ENCODE results near the gene CASP12.
"Not testable (repeated sequence)": the region's sequence is repeated elsewhere in the genome, so short reads cannot be mapped to it uniquely, and the experiment has no call there.

CASP12 gene

DNA sequence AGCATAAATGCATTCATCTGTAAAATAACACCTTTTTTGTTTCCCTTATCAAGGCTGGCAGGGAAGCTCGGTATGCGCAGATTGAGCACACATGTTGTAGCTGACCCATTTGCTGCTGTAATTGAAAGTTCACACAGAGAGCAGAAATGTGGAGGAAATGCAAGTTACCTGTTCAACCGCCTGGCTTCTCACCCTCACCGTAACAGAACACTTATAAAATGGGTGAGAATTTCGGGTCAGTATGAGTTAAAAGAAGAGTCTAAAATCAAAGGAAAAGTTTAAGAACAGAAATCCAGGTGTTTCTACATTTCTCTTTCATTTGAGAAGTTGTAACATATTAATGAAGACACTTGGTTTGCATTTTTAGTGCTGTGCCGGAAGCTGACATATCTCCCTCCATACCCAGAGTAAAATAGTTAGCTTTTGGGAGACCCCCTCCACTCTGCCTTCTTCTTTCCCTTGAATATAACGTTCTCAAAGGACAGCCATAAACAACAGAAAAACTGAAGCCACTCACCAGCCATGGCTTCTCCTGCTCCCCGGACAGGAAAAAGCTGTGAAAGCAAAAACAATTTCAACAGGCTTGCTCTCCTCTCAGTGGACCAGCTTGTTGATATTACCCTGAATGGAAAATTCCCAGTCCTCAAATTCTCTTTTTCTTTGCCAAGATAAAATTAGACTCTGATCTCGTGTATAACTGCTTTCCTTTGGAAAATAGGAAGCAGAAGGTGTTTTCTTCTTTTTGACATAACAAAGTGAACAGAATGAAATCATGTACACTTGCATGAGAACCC is at the start of gene CASP12:
Gene CASP12 (minus strand): TSS at position 570 of the 794 bp plus-strand sequence.
- no peak for DNase-seq (ENCODE audit: low read depth in 2 of 2)

DNA sequence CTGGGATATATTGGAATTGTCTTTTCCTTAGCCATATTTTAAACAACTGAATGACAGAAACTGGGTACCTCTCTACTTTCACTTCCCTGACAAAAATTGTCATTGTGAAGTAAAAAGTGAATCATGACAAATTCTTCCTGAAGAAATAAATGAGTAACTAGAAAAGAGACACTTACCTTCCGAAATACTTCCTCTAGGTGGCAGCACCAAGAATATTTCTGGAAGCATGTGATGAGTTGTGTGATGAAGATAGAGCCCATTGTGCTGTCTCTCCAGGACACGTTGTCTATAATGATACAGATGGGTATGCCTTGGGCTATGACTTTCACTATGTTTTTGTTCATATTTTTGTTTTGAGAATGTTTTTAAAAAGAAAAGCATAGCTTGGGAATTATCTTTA is 48.6 kb upstream of the CASP12 start:
- DNase-seq (ENCODE audit: low read depth in 2 of 2): peak in 1 of 2 experiments; percentile 28

DNA sequence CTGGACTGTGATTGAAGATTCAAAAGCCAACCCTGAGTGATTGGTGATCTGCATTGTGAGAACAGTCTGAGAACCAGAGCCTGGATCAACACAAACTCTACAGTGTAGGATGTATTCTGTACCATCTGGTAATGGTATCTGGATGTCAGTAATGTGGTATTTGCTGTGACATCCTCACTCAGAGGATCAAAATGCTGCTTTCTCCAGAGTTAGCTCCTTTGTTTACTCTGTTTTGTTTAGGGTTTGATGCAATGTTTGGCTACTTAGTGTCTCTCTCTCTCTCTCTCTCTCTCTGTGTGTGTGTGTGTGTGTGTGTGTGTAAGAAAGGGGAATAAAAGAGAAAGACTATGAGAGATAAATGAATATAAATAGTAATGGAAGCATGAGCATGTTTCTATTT is 45.8 kb upstream of the CASP12 start:
- DNase-seq (ENCODE audit: low read depth in 2 of 2): no peak

DNA sequence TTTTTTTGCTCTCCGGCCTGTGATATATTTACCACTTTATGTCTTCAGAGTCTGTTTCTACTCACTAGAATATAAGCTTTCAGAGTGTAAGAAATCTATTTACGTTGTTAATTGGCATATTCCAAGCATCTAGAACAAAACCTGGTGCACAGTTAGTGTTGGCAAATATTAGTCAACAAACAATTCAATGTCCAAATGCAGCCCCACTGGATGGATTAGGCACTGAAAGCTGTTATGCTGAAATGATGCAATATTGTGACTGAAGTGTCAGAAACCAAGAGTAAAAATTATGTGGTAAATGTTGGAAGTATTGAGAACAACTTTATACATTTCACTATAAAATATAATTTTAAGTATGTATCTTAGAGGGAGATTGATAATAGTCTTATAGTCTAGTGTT is 45.3 kb upstream of the CASP12 start:
- DNase-seq (ENCODE audit: low read depth in 2 of 2): no peak

DNA sequence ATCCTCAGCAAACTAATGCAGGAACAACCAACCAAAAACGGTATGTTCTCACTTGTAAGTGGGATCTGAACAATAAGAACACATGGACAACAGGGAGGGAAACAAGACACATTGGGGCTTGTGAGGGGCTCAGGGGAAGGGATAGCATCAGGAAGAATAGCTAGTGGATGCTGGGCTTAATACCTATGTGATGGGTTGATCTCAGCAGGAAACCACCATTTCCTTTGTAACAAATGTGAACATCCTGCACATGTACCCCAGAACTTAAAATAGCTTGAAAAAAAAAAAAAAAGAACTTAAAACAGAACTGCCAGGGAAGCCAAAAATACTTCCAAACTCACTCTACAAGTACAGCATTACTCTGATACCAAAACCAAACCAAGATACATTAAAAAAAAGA is 36.3 kb upstream of the CASP12 start:
- DNase-seq (ENCODE audit: low read depth in 2 of 2): no peak

DNA sequence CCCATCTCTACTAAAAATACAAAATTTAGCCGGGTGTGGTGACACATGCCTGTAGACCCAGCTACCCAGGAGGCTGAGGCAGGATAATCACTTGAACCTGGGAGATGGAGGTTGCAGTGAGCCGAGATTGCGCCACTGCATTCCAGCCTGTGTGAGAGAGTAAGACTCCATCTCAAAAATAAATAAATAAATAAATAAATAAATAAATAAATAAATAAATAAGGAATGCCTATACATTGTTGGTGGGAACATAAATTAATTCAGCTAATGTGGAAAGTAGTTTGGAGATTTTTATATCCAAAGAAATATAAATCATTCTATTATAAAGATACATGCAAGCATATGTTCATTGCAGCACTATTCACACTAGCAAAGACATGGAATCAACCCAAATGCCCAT is 35.8 kb upstream of the CASP12 start:
- DNase-seq (ENCODE audit: low read depth in 2 of 2): not testable (repeated sequence)

DNA sequence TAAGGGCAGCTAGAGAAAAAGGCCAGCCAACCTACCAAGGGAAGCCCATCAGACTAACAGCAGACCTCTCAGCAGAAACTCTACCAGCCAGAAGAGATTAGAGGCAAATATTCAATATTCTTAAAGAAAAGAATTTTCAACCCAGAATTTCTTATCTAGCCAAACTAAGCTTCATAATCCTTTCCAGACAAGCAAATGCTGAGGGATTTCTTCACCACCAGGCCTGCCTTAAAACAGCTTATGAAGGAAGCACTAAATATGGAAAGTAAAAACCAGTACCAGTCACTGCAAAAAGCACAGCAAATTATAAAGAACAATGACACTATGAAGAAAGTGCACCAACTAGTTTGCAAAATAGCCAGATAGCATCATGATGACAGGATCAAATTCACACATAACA is 30.6 kb upstream of the CASP12 start:
- no peak for DNase-seq (ENCODE audit: low read depth in 2 of 2)

DNA sequence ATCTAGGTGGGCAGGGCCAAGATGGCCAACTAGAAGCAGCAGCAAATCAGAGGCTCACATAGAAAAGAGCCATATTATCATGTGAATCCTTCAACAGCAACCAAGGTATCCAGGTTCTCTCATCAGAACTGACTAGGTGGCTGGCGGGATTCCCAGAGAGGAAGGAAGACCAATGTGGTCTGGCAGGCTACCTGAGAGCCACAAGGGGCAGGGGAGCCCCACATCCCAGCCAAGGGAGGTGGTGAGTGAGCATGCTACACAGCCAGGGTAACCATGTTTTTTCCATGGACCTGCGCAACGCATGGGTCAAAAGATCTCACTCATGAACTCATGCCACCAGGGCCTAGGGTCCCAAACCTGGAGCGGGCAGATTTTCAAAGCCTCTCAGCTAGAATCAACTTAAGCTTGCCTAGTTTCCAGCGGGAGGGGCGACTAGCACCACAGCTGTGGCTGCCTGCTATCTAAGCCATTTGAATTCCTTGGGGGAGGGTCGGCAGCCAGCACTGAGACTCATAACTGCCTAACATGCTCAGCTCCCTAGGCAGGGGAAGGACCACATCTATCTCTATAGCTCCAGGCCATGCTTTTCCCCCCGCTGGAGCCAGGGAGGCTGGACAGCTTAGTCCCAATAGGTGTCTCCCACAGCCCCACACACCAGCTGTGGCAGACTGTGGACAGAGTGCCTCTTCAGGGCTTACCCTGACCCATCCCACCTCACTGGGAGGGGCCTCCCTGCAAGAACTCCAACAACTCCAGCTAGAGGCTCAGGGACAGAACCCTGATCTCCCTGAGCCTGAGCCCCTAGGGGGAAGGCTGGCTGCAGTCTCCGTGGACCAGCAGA is 28.7 kb upstream of the CASP12 start:
- DNase-seq (ENCODE audit: low read depth in 2 of 2): no peak

DNA sequence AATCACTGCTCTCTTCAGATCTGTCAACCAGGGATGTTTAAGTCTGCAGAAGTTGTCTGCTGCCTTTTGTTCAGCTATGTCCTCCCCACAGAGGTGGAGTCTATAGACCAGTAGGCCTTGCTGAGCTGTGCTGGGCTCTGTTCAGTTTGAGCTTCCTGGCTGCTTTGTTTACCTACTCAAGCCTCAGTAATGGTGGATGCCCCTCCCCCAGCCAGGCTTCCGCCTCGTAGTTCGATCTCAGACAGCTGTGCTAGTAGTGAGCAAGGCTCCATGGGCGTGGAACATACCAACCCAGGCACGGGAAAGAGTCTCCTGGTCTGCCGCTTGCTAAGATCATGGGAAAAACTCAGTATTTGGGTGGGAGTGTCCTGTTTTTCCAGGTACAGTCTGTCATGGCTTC is 27.6 kb upstream of the CASP12 start:
- no peak for DNase-seq (ENCODE audit: low read depth in 2 of 2)

DNA sequence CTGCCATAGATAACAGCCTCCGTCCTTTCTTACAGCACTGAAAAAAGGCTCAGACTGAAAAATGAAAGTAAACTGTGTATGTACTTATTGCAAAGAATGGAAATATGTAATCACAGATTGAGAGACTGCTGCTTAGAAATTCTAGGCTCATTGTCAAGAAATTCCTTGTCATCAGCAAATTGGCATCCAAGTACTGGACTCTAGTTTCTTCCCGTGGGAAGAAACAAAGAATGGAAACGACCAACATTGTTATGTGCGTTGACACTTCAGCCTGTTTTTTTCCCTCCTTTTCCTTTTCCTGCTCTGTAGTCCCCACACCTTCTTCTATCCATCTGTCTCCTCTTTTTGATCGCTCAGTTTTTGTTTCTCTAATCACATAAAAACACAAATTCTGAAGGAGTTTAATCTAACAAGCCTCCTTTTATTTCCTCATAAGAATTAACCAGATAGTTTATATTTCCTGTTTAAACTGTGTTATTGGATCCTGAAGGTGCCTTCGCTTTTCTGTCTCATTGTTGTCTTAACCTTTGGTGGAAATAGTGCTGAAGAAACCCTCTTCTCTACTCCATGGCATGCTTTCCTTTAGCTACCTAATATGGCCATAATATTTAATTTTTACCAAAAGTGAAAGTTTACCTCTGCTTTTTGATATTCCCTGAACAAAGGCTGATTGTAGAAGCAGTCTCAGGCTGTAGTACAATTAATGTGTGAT is 20.0 kb upstream of the CASP12 start:
- DNase-seq (ENCODE audit: low read depth in 2 of 2): peak; percentile 48 to 52

DNA sequence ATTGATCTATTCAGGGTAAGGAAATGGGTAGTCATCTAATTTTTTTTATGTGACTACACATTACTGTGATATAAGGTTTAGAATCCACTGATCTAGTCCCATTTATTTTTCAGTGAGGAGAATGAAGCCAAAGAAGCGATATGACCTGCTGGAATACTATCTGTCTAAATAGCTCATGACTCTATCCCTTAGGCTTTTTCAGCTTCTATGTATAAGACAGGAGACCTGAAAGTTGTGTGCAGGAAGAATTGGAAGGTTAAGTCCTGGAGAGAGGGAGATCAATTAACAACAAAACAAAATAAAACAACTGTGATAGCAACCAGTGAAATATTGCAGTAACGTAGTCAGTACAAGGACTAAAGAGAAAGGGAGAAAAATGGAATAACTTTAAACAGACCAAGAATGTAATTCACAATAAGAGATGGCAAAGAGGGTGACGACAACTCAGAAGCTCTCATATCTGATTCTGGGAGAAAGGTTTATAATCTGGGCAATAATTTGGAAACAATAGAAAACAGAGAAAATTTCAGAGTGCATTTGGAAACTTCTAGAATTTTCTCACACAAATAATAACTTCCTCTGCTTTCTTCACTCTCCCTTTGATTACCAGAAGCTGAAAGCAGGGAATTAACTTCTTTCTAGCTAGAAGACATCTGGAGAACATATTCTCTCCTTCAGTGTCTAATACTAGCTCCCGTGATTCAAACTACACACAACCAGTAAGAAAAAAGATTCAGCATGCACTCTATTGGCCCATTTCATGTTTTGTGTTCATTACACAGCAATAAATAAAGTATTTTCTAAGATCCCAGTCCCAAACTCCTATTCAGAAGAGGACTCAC is 19.2 kb upstream of the CASP12 start:
- peak in 1 of 2 experiments; percentile 7 for DNase-seq (ENCODE audit: low read depth in 2 of 2)

DNA sequence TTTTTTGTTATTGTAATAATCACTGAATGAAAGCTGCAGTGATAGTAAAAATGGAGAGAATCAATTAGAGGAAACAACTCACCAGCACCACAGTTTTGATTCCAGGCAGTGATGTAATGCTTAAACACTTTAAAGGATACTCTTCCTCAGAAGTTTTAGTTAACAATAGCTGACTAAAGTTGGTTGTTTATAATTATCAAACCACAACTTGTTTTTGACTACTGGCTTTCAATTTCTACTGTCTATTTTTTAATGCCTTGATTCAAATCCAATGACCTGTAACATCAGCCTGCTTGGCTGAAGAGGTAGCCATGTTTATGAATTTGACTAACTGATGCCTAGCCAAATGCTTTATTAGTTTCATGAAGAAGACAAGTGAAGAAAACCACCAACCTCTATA is 18.2 kb upstream of the CASP12 start:
- no peak for DNase-seq (ENCODE audit: low read depth in 2 of 2)

DNA sequence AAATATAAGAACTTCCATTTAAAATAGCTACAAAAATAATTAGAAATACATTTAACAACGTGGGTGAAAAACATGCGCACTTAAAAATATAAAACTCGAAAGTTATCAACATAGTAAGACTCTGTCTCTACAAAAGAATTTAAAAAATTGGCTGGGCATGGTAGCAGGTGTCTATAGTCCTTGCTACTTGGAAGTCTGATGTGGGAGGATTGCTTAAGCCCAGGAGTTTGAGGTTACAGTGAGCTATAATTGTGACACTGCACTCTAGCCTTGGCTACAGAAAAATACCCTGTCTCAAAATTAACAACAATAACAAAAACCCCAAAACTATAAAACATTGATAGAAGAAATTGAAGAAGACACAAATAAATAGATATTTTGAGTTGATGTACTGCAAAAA is 13.8 kb upstream of the CASP12 start:
- no peak for DNase-seq (ENCODE audit: low read depth in 2 of 2)

DNA sequence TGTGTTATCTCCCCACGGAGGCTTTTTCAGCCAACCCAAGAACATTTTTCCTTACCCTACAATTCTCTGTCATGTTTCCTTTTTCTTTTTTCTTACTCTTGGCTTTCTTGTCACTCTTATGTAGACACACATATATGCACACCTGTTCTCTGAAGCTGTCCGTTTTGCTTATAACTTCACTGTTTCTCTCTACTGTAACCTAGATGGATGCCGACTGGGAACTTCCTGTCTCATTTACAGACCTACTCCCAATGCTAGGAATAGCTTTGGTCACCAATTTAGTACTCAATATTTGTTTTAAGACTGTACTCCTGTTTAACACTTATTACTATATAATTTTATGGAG is 9.9 kb upstream of the CASP12 start:
- no peak for DNase-seq (ENCODE audit: low read depth in 2 of 2)

DNA sequence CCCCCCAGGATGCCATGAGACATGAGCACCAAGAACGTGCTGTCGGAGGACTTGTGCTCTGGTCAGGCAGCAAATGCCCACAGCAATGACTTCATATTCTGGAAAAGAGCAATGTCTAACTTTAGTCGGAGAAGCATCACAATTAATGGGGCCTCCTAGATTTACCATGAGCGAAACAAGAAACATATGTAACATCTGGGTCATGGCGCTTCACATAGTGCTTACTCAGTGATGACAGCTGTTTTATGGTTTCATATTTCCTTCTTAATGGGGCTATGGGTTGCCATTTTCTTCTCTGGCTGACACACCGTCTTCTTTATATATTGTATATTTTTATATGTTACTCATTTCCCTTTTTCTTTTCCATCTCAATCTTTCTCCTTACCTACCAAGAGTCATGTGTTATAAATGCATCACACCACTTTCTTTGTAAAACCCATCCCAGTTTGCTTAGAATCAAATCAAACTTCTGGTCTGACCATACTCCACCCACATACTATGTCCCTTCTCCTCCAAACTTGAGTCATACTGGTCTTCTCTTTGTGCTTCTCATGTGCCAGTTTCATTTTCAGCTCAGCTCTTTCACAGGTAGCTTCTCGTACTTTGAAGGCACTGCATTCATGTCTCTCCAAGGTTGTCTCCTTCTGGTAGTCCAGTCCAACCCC is 9.4 kb upstream of the CASP12 start:
- peak; percentile 79 to 82 for DNase-seq (ENCODE audit: low read depth in 2 of 2)

DNA sequence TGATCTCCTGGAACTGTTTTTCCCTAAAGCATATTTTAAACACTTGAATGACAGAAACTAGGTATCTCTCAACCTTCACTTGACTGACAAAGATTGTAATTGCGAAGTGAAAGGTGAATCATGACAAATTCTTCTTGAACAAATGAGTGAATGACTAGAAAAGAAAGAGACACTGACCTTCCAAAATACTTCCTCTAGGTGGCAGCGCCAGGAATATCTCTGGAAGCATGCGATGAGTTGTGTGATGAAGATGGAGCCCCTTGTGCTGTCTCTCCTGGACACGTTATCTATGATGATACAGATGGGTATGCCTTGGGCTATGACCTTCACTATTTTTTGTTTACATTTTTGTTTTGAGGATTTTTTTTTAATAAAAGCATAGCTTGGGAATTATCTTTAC is 7.0 kb upstream of the CASP12 start:
- no peak for DNase-seq (ENCODE audit: low read depth in 2 of 2)

DNA sequence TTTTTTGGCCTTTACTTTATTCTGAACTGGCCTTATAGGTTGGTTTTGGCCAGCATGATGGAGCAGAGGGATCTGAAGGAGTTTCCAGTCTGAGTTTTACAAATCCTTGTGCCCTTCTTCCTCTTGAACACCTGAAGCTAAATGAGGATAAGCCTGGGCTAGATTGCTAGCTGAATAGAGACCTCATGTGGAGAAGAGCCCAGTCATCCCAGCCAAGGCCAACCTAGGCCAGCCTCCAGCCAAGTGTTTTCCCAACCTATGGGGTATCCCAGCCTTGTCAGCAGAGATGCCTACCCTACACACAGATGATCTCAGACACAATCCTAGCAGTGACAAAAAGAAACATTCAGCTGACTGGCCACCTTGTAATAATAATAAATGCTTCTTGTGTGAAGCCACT is 966 bp upstream of the CASP12 start:
- DNase-seq (ENCODE audit: low read depth in 2 of 2): no peak

DNA sequence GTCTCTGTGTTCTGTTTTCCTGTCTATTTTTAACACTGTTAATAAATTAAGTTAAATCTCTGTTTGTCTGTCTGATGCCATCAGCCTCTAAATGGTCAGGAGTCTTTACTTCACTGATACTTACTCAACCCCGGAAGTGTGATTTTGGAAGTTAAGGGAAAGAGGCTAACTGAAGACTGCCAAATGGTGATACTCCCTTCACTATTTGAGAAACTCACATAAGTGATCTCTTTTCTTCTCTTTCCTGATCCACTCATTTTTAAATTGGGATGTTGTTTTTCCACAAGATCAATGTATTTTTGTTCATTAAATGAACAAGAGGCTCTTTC is 389 bp upstream of the CASP12 start:
- no peak for DNase-seq (ENCODE audit: low read depth in 2 of 2)

DNA sequence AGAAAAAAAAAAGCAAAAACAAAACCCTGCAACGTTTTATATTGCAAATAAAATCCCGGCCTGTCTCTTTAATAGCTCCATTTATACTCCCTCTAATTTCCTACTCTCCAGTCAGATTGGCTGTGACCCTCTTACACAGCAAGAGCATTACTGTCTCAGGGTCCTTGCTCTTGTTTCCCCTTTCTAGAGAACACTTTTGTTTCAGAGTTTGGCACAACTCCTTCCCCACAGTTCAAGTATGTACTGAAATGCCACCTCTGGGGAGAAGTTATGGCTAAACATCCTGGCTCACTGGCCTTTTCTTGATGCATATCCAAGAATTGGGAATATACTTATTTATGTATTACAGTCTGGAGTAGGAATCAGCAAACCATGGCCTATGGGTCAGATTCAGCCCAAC is 2.6 kb downstream of the CASP12 start:
- DNase-seq (ENCODE audit: low read depth in 2 of 2): no peak

DNA sequence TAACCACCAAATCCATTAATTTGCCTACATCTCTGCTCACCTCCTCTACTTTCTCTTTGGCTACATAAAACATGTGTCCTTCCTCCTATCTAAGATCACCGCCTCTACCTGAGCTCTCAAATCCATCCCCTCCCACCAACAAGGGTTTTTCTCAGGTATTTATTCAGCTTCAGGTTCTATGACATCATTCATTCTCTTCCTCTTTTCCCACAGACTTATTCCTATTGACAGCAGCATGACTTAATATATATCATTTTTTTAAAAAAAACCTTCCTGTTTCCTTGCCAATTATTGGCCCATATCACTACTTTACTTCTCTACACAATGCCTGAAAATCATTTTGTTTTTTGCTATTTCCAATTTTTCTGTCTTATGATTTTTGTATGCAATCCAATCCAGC is 4.4 kb downstream of the CASP12 start:
- no peak for DNase-seq (ENCODE audit: low read depth in 2 of 2)

All from fibroblast of skin of left quadriceps (primary cell).